ENCODE measurements around the gene RWDD2A. TPM values are rescaled to one million over a fixed set of nuclear protein-coding genes. Genes with fewer than 3 reads are reported as not detected.

The RWDD2A gene
- total RNA-seq, 1 donor from 2014 or later = 6.4 TPM

DNA sequence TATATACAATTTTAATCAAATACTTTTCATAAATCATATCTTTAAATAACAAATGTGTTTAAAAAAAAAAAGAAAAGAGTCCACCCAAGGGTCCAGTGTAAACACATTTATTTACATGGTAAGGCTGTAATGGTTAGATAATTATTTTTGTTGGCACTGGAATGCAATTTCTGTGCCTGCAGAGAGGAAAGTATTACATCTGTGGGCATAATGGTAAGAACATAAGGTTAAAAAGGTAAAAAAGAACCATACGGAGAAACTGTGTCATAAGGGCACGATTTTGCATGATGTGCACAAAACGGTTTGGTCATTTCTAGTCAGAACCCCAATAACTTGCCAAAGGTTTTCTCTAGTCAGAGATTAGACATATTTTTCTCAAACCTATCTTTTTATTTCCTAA, 54.3 kb downstream of the RWDD2A start:
- no peak overlapping the region for H3K27ac Mint-ChIP-seq
- peaks cover under 1% of the 10 kb centered on the region for H3K4me1 Mint-ChIP-seq
- DNase-seq (ENCODE audit: low spot score in 2 of 2, unreplicated experiment in 2 of 2) = no peak
- H3K36me3 Mint-ChIP-seq = peaks cover 13% of the 10 kb centered on the region
- no peaks in the 10 kb centered on the region for H3K27me3 Mint-ChIP-seq (ENCODE audit: low read depth)
- TF ChIP-seq, protein P1, sequence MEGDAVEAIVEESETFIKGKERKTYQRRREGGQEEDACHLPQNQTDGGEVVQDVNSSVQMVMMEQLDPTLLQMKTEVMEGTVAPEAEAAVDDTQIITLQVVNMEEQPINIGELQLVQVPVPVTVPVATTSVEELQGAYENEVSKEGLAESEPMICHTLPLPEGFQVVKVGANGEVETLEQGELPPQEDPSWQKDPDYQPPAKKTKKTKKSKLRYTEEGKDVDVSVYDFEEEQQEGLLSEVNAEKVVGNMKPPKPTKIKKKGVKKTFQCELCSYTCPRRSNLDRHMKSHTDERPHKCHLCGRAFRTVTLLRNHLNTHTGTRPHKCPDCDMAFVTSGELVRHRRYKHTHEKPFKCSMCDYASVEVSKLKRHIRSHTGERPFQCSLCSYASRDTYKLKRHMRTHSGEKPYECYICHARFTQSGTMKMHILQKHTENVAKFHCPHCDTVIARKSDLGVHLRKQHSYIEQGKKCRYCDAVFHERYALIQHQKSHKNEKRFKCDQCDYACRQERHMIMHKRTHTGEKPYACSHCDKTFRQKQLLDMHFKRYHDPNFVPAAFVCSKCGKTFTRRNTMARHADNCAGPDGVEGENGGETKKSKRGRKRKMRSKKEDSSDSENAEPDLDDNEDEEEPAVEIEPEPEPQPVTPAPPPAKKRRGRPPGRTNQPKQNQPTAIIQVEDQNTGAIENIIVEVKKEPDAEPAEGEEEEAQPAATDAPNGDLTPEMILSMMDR (IDR thresholded peaks at IDR 0.05; ENCODE audit: unreplicated experiment) = no peak
- no peak overlapping the region for H3K4me3 Mint-ChIP-seq
- H3K9me3 Mint-ChIP-seq = peaks cover 4% of the 10 kb centered on the region

Other genes with a start within 250 kb of the RWDD2A start
- gene UBE3D, start 127.5 kb upstream of the RWDD2A start, total RNA-seq = 9.3 to 12.0 TPM (median 10.8 TPM) in 3 replicates
- gene DOP1A, start 125.7 kb upstream of the RWDD2A start, total RNA-seq = 30.7 to 36.9 TPM (median 35.0 TPM) in 3 replicates
- 67.0 to 68.1 TPM (median 67.7 TPM) in 3 replicates for gene PGM3, start 92 bp upstream of the RWDD2A start, total RNA-seq
- gene ME1, start 237.7 kb downstream of the RWDD2A start, total RNA-seq = 9.0 to 9.6 TPM (median 9.4 TPM) in 3 replicates

All from mesothelial cell of epicardium (in vitro differentiated cells).